Anterior cingulate cortex (tissue), 58 donors: Measurements from ENCODE around the gene CLEC10A.

Source experiments
- DNase-seq, 58 donors: peaks; one replicate each; lab custom pipeline; 2025; lab: John Stamatoyannopoulos, UW

Gene CLEC10A

GRCh38 chr17:7043497-7044198 is 36.4 kb downstream of the CLEC10A start, which contains the start of gene SLC16A11:
SLC16A11 (minus strand) TSS chr17:7044092; CDS start chr17:7043513, 579 bp downstream.
- peak in 4 of 58 donors; percentile 16 to 47 (median 30) for DNase-seq

GRCh38 chr17:7043182-7043496 is 36.9 kb downstream of the CLEC10A start:
- DNase-seq: no peak

GRCh38 chr17:7042501-7043181 is 37.4 kb downstream of the CLEC10A start:
- peak in 1 of 58 donors; percentile 8 for DNase-seq

GRCh38 chr17:7041607-7042500 is 38.2 kb downstream of the CLEC10A start:
- DNase-seq: no peak

- no peak for DNase-seq
Measured at GRCh38 chr17:7039832-7040231, 40.2 kb downstream of the CLEC10A start.

GRCh38 chr17:7038025-7038862 is 41.8 kb downstream of the CLEC10A start:
- DNase-seq: no peak

- peak; percentile 44 to 98 (median 91) for DNase-seq
Measured at GRCh38 chr17:7035591-7036368, 44.3 kb downstream of the CLEC10A start, which contains the start of gene SLC16A13. SLC16A13 (plus strand) TSS chr17:7036015; CDS start chr17:7036383, 368 bp downstream.

GRCh38 chr17:7034955-7035590 is 45.0 kb downstream of the CLEC10A start:
- no peak for DNase-seq

- no peak for DNase-seq
Measured at GRCh38 chr17:7029659-7030058, 50.4 kb downstream of the CLEC10A start.

GRCh38 chr17:7029096-7029495 is 51.0 kb downstream of the CLEC10A start:
- DNase-seq: no peak

- no peak for DNase-seq
Measured at GRCh38 chr17:7027335-7027734, 52.7 kb downstream of the CLEC10A start.

GRCh38 chr17:7026471-7027115 is 53.5 kb downstream of the CLEC10A start:
- no peak for DNase-seq

GRCh38 chr17:7025245-7025644 is 54.8 kb downstream of the CLEC10A start:
- DNase-seq: no peak
